ENCODE data around the gene MICA. TPM values are rescaled to one million over a fixed set of nuclear protein-coding genes. Genes with fewer than 3 reads are reported as not detected.

Gene MICA
- total RNA-seq, 2 experiments from 2014 or later, result 9.9 to 15.3 TPM

- no peak overlapping the region for H3K27ac ChIP-seq (ENCODE audit: low read depth, low read length, poor library complexity, severe bottlenecking)
- H3K4me2 ChIP-seq (ENCODE audit: low read length), result no peak overlapping the region
- H3K9me3 ChIP-seq (ENCODE audit: low read length), result peaks cover 15% of the 10 kb centered on the region; the same call in 1 of the 2 replicates
- no peaks in the 10 kb centered on the region for H3K4me1 ChIP-seq (ENCODE audit: insufficient read depth, low read length, poor library complexity, severe bottlenecking)
- H3K4me3 ChIP-seq (ENCODE audit: low read depth, low read length, poor library complexity, severe bottlenecking), result no peak overlapping the region
- intact Hi-C loops (cut with micrococcal nuclease; ENCODE audit: unreplicated experiment), result no loop called here
- DNase-seq (ENCODE audit: low spot score), result no peak
- no peaks in the 10 kb centered on the region for H3K36me3 ChIP-seq (ENCODE audit: insufficient read depth, low read length)
- H3K79me2 ChIP-seq (ENCODE audit: insufficient read depth, low read depth, low read length), result no peaks in the 10 kb centered on the region
- no peak for TF ChIP-seq CTCF (conservative IDR thresholded peaks at IDR 0.05; ENCODE audit: low read length)
- TF ChIP-seq EZH2phosphoT487 (IDR thresholded peaks at IDR 0.05; ENCODE audit: borderline replicate concordance, low read depth, low read length), result no peak
- BruUV-seq (replicated peaks), result no TSS peak
- H2AFZ ChIP-seq (ENCODE audit: low read length), result no peak overlapping the region
- no peaks in the 10 kb centered on the region for H4K20me1 ChIP-seq (ENCODE audit: insufficient read depth, low read length)
- CTCF ChIA-PET (ENCODE audit: unreplicated experiment), result no interaction called here
- no peaks in the 10 kb centered on the region for H3K9me2 ChIP-seq (ENCODE audit: insufficient read depth, low read length)
- POLR2A ChIA-PET, result interaction anchor here (0.5 to 1.3 kb wide), 2 partner anchors 14 to 223 kb away, joined by 3 to 5 read pairs; no protein-coding TSS in a partner anchor
Observed at GRCh38 chr6:31438222-31438621, 34.8 kb downstream of the MICA start.

- H3K9me3 ChIP-seq (ENCODE audit: low read length), result peaks cover 15% of the 10 kb centered on the region; the same call in 1 of the 2 replicates
- no peak for DNase-seq (ENCODE audit: low spot score)
- no peak overlapping the region for H3K4me2 ChIP-seq (ENCODE audit: low read length)
- no peak overlapping the region for H3K4me3 ChIP-seq (ENCODE audit: low read depth, low read length, poor library complexity, severe bottlenecking)
- no peaks in the 10 kb centered on the region for H4K20me1 ChIP-seq (ENCODE audit: insufficient read depth, low read length)
- no TSS peak for BruUV-seq (replicated peaks)
- H2AFZ ChIP-seq (ENCODE audit: low read length), result no peak overlapping the region
- no peak overlapping the region for H3K27ac ChIP-seq (ENCODE audit: low read depth, low read length, poor library complexity, severe bottlenecking)
- H3K79me2 ChIP-seq (ENCODE audit: insufficient read depth, low read depth, low read length), result no peaks in the 10 kb centered on the region
- TF ChIP-seq CTCF (conservative IDR thresholded peaks at IDR 0.05; ENCODE audit: low read length) (no peak), EZH2phosphoT487 (IDR thresholded peaks at IDR 0.05; ENCODE audit: borderline replicate concordance, low read depth, low read length) (no peak)
- no peaks in the 10 kb centered on the region for H3K9me2 ChIP-seq (ENCODE audit: insufficient read depth, low read length)
- intact Hi-C loops (cut with micrococcal nuclease; ENCODE audit: unreplicated experiment), result no loop called here
- ChIA-PET CTCF (ENCODE audit: unreplicated experiment) (no interaction called here), POLR2A (interaction anchor here (0.5 to 1.3 kb wide), 2 partner anchors 14 to 222 kb away, joined by 3 to 5 read pairs; no protein-coding TSS in a partner anchor)
- H3K36me3 ChIP-seq (ENCODE audit: insufficient read depth, low read length), result no peaks in the 10 kb centered on the region
- no peaks in the 10 kb centered on the region for H3K4me1 ChIP-seq (ENCODE audit: insufficient read depth, low read length, poor library complexity, severe bottlenecking)
Observed at GRCh38 chr6:31438677-31439076, 35.3 kb downstream of the MICA start.
